Upper lobe of left lung (tissue), 4 donors: ENCODE results near the gene PRRG2.

Experiments used
- POLR2A ChIP-seq, 4 donors: fragments of 450-650 bp; IDR thresholded peaks; one replicate each; pipeline ENCODE4 v1.5.1; 2016 to 2017; ENCODE audit warnings: antibody characterized with exemption in 4 of 4, mild to moderate bottlenecking in 2 of 4
- POLR2AphosphoS5 ChIP-seq, 2 donors: sonication (generic); formaldehyde crosslinking; IDR thresholded peaks; one replicate each; pipeline ENCODE4 v1.5.1; 2017; ENCODE audit warnings: antibody characterized with exemption in 2 of 2
- TF ChIP-seq, protein P1 (sequence below), 6 experiments: fragments of 450-650 bp in 4 of 6; fragments of 200-600 bp in 2 of 6; sonication (generic) in 2 of 6; IDR thresholded peaks; one replicate each; pipeline ENCODE4 v1.5.1; 2016 to 2019; ENCODE audit warnings: antibody characterized with exemption in 6 of 6

DNA sequence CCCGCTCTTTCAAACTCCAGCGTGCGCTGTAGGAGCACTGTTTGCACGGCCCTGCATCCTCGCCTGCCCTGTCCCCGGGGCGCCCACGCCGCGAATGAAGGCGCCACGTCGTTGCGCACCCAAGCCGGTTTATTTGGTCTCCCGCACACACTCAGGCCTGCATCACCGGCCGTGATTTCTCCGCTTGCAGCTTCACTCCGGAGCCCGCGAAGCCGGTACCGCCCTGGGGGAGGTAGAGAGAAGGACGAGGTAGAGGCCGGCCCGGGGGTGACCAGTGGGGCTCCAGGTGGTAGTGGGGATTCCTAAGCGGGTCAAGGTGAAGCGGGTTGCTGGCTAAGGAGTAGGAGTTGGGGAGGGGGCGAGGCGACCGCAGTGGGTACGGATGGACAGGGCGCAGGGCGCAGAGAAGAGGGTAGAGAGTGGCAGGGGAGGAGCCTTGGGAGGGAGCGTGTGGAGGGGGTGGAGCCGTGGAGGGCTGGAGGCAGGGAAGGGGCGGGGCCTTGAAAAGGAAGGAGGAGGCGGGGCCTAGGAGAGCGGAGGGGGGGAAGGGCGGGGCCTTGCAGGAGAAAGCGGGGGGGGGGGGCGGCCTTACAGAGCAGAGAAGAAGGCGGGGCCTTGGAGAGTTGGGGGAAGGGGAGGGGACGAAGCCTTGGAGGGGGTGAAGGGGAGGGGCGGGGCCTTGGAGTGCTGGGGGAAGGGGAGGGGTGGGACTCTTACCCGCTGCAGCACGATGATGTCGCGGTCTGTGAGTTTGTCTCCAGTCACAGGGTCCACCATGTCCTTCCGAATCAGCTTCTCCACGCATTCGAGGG lies 25.3 kb upstream of the PRRG2 start:
- TF ChIP-seq POLR2AphosphoS5 (IDR thresholded peaks at IDR 0.05) (no peak), POLR2A (IDR thresholded peaks at IDR 0.05) (no peak)
- TF ChIP-seq, protein P1, sequence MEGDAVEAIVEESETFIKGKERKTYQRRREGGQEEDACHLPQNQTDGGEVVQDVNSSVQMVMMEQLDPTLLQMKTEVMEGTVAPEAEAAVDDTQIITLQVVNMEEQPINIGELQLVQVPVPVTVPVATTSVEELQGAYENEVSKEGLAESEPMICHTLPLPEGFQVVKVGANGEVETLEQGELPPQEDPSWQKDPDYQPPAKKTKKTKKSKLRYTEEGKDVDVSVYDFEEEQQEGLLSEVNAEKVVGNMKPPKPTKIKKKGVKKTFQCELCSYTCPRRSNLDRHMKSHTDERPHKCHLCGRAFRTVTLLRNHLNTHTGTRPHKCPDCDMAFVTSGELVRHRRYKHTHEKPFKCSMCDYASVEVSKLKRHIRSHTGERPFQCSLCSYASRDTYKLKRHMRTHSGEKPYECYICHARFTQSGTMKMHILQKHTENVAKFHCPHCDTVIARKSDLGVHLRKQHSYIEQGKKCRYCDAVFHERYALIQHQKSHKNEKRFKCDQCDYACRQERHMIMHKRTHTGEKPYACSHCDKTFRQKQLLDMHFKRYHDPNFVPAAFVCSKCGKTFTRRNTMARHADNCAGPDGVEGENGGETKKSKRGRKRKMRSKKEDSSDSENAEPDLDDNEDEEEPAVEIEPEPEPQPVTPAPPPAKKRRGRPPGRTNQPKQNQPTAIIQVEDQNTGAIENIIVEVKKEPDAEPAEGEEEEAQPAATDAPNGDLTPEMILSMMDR (IDR thresholded peaks at IDR 0.05) = no peak
